GM19043 (cell line): ENCODE measurements around the gene MDFI.

Source experiments
- ATAC-seq: cut with Tn5 transposase; IDR thresholded peaks from one replicate; pipeline ENCODE4 v1.9.1; 2021; ENCODE audit warnings: low read depth; ENCODE audit not compliant: unreplicated experiment

The MDFI gene

DNA sequence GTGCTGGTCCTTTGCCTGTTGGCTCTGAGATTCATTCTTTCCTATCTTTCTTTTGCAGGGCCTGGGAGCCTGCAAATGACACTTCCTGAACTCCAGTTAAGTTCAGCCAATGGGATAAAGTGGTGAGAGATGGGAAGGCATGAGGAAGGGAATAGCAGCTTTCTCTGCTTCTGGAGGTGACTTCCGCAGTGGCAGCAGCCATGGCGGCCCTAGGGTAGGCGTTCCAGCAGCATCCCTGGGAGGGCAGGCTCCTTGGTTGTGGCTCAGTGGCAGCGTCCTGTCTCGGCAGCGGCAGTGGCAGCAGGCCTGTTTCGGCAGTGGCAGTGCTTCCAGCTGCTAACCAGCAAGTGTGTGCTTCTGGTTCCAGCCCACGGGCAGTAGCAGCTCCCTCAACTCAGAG lies 7.3 kb upstream of the MDFI start:
- no peak for ATAC-seq

DNA sequence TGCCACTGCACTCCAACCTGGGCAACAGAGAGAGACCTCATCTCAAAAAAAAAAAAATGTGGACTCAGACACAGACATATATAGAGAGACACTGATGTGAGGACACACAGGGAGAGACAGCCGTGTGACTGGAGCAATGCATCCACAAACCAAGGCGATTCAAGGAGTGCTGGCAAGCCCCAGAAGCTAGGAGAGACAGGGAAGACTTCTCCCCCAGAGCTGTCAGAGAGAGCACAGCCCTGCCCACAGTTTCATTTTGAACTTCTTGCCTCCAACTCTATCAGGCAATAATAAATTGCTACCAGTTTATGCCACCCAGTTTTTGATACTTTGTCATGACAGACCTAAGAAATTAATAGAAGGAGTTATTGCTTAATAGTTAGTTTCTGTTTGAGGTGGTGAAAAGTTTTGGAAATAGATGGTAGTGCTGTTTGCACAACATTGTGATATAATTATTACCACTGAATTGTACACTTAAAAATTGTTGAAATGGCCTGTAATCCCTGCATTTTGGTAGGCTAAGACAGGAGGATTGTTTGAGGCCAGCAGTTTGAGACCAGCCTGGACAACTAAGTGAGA lies 5.1 kb upstream of the MDFI start:
- no peak for ATAC-seq

DNA sequence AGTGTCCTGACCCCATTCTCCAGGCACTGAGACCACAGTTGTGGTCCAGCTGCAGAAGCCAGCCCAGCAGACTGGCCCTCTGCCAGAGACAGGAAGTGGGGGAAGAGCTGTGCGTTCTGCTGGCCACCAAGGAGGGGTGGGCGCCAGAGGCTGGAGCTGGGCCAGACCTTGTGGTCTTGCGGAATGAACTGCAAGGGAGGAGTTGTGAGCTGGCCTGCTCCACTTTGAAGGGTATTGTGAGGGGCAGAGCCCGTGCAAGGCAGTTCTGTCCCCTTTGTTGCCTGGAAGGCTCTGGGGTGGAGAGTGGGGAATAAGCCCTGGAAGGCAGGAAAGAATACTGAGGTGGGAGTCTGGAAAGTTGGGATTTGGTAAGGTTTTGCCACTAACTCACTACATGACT lies 3.6 kb upstream of the MDFI start:
- ATAC-seq, result no peak

DNA sequence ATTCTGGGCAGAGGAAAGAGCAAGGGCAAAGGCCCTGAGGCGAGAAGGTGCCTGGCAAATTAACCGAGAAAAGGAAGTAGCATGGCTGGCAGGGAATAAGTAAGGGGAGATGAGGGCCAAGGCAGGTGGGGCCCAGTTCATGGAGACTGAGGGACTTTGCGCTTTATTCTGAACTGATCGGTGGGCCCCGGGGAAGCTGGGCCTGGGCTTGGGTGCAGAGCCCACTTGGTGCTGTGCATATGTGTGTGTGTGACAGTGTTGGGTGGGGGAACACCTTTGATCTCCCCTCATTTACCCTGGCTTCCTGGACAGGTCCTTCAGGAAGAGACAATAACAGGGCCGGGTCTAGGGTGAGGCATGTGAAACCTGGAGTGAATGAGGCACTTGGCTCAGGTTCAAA lies 2.9 kb upstream of the MDFI start:
- ATAC-seq, result no peak

DNA sequence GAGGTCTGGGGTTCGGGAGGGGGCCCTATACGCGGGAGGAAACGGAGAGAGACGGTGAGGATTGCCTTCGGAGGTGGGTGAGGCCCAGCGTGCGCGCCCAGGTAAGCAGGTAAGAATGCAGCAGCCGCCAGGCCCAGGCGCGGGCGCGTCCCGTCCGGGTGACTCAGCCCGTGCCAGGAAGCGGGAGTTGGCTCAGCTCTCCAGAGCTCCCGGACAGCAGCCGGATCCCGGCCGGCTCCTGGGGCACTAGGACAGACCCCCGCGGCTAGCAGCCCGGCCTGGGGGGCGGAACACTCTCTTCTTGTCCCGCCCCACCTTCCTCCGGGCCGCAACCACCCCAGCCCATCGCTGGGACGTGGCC lies 1.5 kb upstream of the MDFI start:
- no peak for ATAC-seq

DNA sequence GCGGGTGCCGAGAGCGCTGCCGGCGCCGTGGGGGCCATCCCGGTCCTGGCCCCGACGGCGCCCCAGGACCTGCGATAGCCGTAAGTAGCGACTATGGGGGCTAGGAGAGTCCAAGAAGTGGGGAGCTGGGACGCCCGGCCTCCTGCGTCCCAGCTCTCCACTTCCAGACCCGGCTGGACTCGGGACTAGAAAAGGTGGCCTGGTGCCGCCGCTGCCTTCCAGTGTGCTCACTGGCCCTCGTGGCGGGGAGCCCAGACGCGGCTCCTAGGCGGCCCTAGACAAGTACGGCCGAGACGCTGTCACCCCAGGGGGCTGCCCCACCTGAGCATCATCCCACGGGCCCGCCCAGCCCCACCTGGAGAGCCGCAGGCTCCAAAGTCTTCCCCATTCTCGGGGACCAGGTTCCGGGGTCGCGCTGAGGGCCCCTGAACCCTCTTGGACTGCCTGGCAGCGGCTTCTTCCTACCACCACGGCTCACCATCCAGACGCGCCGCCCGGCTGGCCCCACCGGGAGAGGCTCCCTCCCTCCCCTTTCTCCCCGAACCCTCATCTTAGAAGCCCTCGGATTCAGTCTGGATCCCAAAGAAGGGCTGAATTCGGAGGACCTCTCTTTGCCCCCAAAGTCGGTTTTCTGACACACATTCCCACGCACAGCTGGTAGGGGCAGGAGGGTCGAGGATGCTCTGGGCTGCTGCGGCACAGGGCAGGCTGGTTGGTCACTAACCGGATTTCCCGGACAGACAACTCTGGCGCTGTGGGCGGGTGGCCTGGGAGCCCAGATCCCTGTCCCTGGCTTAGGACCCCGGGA lies 870 bp upstream of the MDFI start:
- ATAC-seq, result no peak

DNA sequence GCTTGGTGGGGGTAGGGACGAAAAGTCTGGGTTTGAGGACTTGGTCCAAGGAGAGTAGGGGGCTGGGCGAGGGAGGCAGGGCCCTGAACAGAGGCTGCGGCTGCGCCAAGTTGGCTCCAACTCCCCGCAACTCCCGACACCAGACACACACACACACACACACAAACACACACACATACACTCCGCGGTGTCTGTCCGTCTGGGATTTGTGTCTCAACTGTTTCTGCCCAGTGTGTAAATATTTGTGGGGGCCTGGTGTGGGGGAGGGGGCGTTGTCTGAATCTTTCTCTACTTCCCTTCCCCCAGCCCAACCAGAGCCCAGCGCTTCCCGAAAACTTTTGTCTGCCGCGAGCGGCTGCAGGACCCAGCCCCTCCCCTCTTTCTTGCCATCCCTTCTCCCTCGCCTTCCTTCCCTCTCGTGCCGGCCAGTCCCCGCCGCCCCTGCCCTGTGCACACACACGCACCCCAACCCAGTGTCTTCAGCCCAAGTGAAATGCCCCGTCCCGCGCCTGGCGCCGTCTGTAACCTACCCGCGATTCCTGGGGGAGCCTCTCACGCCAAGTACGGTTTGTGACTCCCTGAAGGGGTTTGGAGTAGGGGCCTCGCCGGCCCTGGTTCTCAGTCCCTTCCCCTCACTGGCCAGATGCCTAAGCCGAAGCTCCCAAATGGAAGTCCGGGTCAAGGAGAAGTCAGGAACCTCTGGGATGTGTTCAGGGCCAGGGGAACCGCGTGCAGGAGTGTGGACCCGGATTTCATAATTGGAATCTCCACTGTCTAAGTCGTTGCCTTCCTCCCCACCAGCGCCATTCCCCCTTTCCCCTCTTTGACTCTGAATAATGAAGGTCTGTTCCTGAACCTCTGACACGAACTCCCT lies 904 bp downstream of the MDFI start:
- ATAC-seq, result no peak

DNA sequence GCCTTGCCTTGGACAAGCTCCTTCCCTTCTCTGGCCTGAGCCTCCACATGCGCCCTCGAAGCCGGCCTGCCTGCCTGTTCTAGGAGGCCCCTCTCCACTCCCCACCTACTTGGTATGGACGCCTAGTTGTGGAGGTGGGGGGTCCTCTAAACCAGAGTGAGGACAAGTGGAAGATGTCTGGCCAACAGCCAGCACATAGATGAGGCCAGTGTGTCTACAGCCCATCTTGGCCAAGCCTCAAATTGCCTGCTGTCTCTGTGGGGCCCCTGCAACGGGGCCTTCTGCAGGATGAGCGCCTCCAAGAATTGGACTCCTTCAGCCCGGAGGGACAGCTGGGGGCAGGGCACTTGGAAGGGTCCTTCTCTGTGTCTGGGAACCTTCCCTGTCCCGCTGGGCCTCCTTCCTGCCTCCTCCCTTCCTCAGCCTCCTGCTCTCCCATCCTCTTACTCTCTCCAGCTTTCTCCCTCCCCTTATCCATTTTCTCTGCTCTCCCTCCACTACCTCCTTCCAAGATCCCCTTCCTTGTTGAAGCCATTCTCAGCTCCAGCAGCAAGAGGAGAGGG lies 1.6 kb downstream of the MDFI start:
- ATAC-seq, result no peak

DNA sequence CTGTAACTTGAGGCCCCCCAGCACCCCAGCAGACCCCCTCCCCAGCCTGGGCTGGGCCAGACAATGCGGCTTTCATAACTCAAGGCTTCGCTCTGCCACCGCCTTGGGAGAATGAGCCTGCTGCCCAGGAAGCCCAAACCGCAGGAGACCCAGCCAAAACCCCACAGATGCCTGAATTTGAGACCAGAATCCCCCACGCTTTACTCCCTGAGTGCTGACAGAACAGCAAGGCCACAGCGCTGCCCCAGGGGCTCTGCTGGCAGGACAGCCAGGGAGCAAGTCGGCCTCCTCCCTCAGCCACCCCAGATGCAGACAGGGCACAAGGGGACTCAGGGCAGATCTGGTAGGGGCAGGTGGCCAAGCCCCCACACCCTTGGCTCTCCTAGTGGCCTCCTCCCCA lies 2.2 kb downstream of the MDFI start:
- no peak for ATAC-seq

DNA sequence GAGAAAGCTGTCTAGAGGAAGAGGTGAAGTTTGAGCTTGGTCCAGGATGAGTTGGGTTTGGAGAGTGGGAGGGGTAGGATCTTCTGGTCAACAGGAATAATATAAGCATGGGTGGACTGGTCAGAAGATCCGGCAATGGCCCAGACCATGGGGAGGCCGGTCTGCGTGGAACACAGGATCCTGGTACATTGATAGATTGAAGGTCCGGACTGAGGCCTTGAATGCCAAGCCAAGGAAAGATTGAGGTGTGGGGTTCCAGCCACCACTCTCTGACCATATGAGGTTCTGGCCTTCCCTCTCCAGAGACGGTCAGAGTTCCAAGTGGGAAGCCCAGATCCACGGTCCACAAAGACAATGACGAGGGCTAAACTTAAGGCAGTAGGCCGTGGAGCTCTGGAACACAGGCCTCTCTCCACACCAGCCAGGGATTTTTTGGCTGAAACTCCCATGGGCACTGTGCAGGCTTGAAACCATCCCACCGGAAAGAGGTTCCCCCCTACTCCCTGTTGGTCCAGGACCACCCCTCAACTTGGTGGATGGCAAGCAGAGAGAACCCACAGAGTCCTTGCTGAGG lies 3.2 kb downstream of the MDFI start:
- no peak for ATAC-seq

DNA sequence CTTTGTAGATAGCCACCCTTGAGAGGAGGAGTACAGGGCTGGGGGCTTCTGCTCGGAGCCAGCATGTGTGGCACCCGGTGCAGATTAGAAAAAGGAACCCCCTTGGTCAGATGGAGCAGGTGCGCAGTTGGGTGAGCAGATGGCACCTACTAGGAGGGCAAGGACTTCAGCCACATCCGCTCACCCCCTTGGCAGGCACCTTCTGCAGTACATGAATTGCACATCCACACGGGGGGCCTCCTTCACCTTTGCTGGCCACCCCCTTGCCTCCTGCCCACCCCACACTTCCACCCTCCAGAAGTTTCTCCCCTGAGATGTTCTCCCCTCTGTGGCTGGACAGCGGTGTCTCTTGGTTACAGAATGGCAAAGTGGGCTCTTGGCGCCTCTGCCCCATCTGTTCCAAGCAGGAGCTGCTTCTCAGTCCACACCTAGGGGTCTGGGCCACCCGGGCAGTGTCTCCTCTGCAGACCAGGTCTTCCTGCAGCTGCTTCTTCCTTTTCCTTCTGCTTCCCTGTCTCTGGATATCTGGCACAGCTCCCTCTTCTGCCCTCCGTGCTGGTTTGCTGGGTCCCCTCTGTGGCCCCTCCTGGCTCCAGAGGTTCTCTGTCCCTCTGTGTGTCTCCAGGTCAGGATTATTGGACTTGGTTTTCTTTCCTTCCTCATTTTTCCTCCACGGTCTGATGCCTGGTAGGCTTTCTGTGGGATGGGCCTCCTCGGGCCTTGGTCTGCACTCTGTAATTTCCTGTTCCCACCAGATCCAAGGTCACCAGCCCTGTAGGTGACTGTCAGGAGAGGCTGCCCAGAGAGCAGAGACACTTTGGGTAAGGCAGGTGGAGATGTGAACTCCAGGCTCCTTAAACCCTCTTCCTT lies 4.1 kb downstream of the MDFI start:
- no peak for ATAC-seq

DNA sequence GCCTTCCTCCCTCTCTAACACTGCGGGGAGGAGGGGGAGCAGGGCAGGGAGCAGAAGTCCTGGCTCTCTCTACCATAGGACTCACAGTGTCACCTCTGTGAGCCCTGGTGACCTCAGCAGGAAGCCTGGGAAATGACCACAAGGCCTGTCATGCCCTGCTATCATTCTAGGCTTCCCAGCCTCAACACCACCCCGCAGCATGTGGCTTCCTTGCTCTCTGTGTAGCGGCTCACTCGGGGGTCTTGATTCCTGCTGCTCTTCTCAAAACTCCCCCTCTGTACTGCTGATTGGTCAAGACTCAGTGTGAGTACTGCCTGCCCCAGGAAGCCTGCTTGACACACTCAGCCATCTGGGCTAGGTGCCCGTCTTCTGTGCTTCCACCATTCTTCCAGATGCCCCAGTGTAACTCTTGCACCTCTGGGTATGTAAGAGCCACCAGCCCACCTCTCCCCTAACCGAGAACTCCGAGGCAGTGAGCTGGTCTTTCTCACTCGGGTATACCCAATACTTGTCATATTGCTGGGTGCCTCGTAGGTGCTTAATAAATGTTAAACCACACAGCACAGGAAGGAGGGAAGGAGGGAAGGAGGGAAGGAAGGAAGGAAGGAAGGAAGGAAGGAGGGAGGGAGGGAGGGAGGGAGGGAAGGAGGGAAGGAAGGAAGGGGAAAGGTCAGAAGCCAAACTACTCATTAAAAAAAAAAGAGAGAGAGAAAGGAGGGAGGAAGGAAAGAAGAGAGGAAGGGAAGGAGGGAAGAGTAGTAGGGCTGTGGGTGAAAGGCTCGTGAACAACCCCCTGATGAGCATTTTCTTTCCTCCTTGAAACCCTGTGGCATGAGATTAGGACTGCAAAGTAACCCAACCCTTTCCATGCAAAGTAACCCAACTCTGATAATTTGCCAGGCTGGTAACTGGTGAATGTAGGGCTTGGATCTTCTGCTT lies 5.0 kb downstream of the MDFI start:
- ATAC-seq, result no peak

DNA sequence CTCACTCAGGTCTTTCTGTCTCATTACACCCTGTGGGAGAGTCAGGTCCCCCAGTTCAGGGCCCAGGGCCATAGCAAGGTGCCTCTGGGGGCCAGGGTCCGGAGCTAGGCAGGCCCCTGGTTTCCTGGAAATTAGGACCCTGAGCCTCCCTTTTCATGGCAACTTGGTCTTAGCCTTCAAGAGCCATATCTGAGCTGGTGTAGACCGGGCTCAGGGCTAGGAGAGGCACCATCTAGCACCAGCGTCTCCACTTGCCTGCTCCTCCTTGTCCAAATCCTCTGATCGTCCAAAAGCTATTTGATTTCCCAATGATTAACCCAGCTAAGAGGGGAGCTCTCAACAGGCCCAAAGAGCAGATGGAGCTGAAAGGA lies 5.6 kb downstream of the MDFI start:
- no peak for ATAC-seq

DNA sequence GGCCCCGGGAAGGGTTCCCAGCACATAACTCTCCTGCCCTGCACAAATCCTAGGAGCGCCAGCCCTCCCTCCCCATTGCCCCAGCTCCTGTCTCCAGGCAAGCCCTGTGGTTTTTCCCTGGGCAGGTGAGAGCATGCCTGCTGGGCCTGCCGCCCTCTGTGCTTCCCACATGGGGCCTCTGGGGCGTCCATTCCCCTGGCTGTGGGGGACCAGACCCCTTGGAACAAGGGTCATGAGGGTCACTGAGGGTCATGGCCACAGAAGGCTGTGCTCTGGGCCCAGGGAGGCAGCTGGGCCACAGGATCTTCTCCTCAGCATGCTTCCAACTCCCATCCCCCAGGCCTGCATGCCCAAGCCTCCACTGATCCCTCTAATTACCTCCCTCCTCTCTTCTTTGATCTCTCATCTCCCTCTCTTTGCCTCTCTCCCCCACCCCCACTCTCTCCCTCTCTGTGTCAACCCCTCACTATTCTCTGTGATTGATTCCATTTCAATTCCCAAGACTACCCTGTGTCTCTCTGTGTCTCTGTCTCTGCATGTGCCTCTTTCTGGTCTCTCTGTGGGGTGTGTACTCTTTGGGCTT lies 6.1 kb downstream of the MDFI start:
- no peak for ATAC-seq

DNA sequence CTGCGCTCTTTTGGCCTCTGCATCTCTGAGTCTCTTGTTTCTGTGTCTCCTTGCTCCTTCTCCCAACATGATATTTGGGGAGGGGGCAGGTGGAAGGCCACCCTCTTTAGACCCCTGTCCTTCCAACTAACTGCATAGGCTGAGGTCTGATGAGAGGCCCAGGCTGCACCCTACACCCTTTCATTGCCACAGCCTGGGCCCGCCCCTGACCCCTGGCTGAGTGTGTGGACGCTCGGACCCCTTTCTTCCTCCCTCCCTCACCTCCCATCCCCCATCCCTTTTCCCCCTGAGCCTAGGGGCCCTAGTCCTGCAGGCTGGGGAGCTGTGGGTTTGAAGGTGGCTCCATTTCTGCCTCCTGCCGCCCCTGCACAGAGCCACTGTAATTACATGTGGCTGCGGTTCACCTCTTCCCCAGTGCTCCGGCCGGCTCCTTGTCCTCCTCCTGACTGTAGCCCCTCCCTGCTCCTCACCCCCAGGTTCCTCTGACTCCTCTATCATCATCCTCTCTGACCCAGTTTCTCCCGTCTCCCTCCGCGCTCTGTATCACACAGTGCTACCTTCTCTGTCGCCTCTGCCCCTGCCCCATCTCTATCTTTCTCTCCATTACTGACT lies 6.8 kb downstream of the MDFI start:
- ATAC-seq, result no peak

DNA sequence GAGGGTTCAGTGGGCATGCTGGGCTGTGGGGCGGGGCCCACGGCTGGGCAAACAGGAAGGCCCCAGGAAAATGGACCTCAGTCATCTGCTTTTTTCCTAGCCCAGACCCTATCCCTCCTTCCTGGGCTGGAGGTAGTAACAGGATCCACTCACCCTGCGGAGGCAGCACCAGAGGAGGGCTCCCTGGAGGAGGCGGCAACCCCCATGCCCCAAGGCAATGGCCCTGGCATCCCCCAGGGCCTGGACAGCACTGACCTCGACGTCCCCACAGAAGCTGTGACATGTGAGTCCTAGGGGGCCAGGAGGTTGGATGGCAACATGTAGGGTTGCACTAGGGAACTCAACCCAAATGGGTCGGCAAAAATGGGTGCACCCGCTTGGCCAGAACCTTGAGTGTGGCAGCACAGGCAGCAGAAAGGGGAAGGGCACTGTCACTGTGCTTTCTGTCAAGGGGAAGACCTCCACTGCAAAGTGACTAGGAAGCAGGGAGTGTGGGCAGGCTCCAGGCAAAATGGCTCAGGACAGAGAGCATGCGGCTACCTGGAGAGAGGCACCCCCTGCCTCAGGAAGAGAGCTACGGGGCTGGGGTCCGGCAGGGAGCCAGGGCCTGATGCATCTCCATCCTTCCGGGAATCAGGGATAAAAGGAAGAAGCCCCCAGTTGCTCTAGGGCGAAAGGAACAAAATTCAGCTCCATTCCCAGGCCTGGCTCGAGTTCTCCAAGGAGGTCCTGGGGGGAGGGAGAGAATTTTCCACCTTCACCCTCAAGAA lies 7.9 kb downstream of the MDFI start:
- no peak for ATAC-seq

DNA sequence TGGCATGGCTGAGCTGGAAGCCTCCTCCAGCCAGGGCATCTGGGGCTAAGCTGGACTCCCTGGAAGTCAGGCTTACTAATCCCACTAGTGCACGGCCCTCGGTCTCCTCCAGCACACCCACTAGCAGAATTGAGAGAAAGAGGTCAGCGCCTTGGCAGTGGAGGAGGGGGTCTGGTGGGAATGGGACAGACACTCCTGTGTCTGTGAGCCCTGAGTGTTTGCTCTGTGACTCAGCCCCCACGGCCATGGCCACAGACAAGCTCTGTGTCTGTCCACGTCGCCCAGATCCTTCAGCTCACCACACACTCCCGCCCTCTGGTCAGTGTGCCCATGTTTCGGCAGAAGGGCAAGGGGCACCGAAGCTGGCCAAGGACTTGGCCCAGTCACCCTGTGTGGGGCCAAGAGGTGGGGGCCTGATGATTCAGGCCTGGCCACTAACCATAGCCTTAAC lies 8.8 kb downstream of the MDFI start:
- ATAC-seq, result no peak
